Subcutaneous abdominal adipose tissue (tissue), 5 donors: ENCODE results near the gene RYR2.

Source experiments
- H3K27ac ChIP-seq: one replicate; pipeline ENCODE4 v1.7.0; 2013; ENCODE audit warnings: low read depth, mild to moderate bottlenecking, inconsistent platforms, low read length, moderate library complexity
- H3K27me3 ChIP-seq, 5 donors: one replicate each; pipeline ENCODE4 v1.7.0; 2013; ENCODE audit warnings: low read length in 5 of 5, inconsistent platforms in 1 of 5; ENCODE audit not compliant: control insufficient read depth in 5 of 5, insufficient read depth in 4 of 5
- H3K36me3 ChIP-seq, 5 donors: one replicate each; pipeline ENCODE4 v1.7.0; 2013; ENCODE audit warnings: low read length in 5 of 5; ENCODE audit not compliant: control insufficient read depth in 5 of 5, insufficient read depth in 5 of 5
- H3K4me1 ChIP-seq, 5 donors: one replicate each; pipeline ENCODE4 v1.7.0; 2013; ENCODE audit warnings: low read length in 5 of 5, mild to moderate bottlenecking in 3 of 5, moderate library complexity in 1 of 5; ENCODE audit not compliant: control insufficient read depth in 5 of 5, insufficient read depth in 5 of 5
- H3K4me3 ChIP-seq, 5 donors: one replicate each; pipeline ENCODE4 v1.7.0; 2013; ENCODE audit warnings: low read length in 5 of 5, low read depth in 1 of 5
- H3K9ac ChIP-seq, 5 donors: one replicate each; pipeline ENCODE4 v1.7.0; 2013; ENCODE audit warnings: low read length in 5 of 5, mild to moderate bottlenecking in 4 of 5, moderate library complexity in 3 of 5
- H3K9me3 ChIP-seq, 5 donors: one replicate each; pipeline ENCODE4 v1.7.0; 2013; ENCODE audit warnings: low read length in 5 of 5; ENCODE audit not compliant: control insufficient read depth in 5 of 5
- donor health status: healthy.
- donor health status: healthy.
- donor health status: healthy.
- donor health status: healthy.
- donor health status: healthy.

Gene RYR2

GRCh38 chr1:237287876-237288521, 246.0 kb downstream of the RYR2 start:
- Histone ChIP-seq H3K27ac (no peak overlapping the region), H3K27me3 (no peaks in the 10 kb centered on the region), H3K4me1 (no peaks in the 10 kb centered on the region), H3K9ac (no peak overlapping the region), H3K36me3 (no peaks in the 10 kb centered on the region), H3K4me3 (no peak overlapping the region), H3K9me3 (no peaks in the 10 kb centered on the region)

- no peaks in the 10 kb centered on the region for H3K4me1 ChIP-seq
- H3K27ac ChIP-seq = no peak overlapping the region
- H3K27me3 ChIP-seq = no peaks in the 10 kb centered on the region
- no peak overlapping the region for H3K9ac ChIP-seq
- H3K9me3 ChIP-seq = no peaks in the 10 kb centered on the region
- H3K4me3 ChIP-seq = no peak overlapping the region
- no peaks in the 10 kb centered on the region for H3K36me3 ChIP-seq
These were observed 251.8 kb downstream of the RYR2 start for GRCh38 chr1:237293804-237294203.

- Histone ChIP-seq H3K27ac (no peak overlapping the region), H3K4me1 (no peaks in the 10 kb centered on the region), H3K4me3 (no peak overlapping the region), H3K27me3 (no peaks in the 10 kb centered on the region), H3K9me3 (no peaks in the 10 kb centered on the region), H3K9ac (no peak overlapping the region), H3K36me3 (no peaks in the 10 kb centered on the region)
These were observed 254.9 kb downstream of the RYR2 start for GRCh38 chr1:237296861-237297260.

GRCh38 chr1:237300642-237301041, 258.7 kb downstream of the RYR2 start:
- H3K9ac ChIP-seq = no peak overlapping the region
- no peaks in the 10 kb centered on the region for H3K27me3 ChIP-seq
- H3K4me1 ChIP-seq = no peaks in the 10 kb centered on the region
- no peaks in the 10 kb centered on the region for H3K36me3 ChIP-seq
- H3K9me3 ChIP-seq = no peaks in the 10 kb centered on the region
- no peak overlapping the region for H3K27ac ChIP-seq
- H3K4me3 ChIP-seq = no peak overlapping the region

- Histone ChIP-seq H3K27ac (no peak overlapping the region), H3K27me3 (no peaks in the 10 kb centered on the region), H3K4me1 (no peaks in the 10 kb centered on the region), H3K36me3 (no peaks in the 10 kb centered on the region), H3K9ac (no peak overlapping the region), H3K4me3 (no peak overlapping the region), H3K9me3 (no peaks in the 10 kb centered on the region)
These were observed 261.9 kb downstream of the RYR2 start for GRCh38 chr1:237303929-237304328.

- Histone ChIP-seq H3K9me3 (peaks cover 0 to 3% (median 0%) of the 10 kb centered on the region in 5 donors), H3K9ac (no peak overlapping the region), H3K36me3 (no peaks in the 10 kb centered on the region), H3K4me1 (no peaks in the 10 kb centered on the region), H3K4me3 (no peak overlapping the region), H3K27ac (no peak overlapping the region), H3K27me3 (no peaks in the 10 kb centered on the region)
These were observed 264.7 kb downstream of the RYR2 start for GRCh38 chr1:237306726-237307125.

- Histone ChIP-seq H3K9me3 (peaks cover 0 to 9% (median 3%) of the 10 kb centered on the region in 5 donors), H3K4me3 (no peak overlapping the region), H3K4me1 (no peaks in the 10 kb centered on the region), H3K36me3 (no peaks in the 10 kb centered on the region), H3K27me3 (no peaks in the 10 kb centered on the region), H3K9ac (no peak overlapping the region), H3K27ac (no peak overlapping the region)
These were observed 267.7 kb downstream of the RYR2 start for GRCh38 chr1:237309595-237310118.

- Histone ChIP-seq H3K4me1 (no peaks in the 10 kb centered on the region), H3K36me3 (no peaks in the 10 kb centered on the region), H3K4me3 (no peak overlapping the region), H3K27ac (no peak overlapping the region), H3K9me3 (peaks cover 0 to 7% (median 3%) of the 10 kb centered on the region in 5 donors), H3K9ac (no peak overlapping the region), H3K27me3 (peaks cover 0 to 2% (median 0%) of the 10 kb centered on the region in 5 donors)
These were observed 274.4 kb downstream of the RYR2 start for GRCh38 chr1:237316352-237316751.

GRCh38 chr1:237318748-237319147, 276.8 kb downstream of the RYR2 start:
- no peak overlapping the region for H3K27ac ChIP-seq
- H3K4me1 ChIP-seq = no peaks in the 10 kb centered on the region
- no peaks in the 10 kb centered on the region for H3K36me3 ChIP-seq

GRCh38 chr1:237320890-237321289, 278.9 kb downstream of the RYR2 start:
- peaks cover 0 to 2% (median 0%) of the 10 kb centered on the region in 5 donors for H3K27me3 ChIP-seq
- no peak overlapping the region for H3K9ac ChIP-seq
- no peak overlapping the region for H3K27ac ChIP-seq
- no peaks in the 10 kb centered on the region for H3K9me3 ChIP-seq
- H3K4me1 ChIP-seq = no peaks in the 10 kb centered on the region
- H3K4me3 ChIP-seq = no peak overlapping the region
- no peaks in the 10 kb centered on the region for H3K36me3 ChIP-seq

More at GRCh38 chr1:237318748-237319147, 276.8 kb downstream of the RYR2 start:
- Histone ChIP-seq H3K4me3 (no peak overlapping the region), H3K27me3 (peaks cover 0 to 2% (median 0%) of the 10 kb centered on the region in 5 donors), H3K9me3 (no peaks in the 10 kb centered on the region), H3K9ac (no peak overlapping the region)
